Stomach (tissue), 9 donors: Measurements from ENCODE around the gene KLHDC10. TPM values are rescaled to one million over a fixed set of nuclear protein-coding genes. Genes with fewer than 3 reads are reported as not detected.
"Not testable (repeated sequence)": the region's sequence is repeated elsewhere in the genome, so short reads cannot be mapped to it uniquely, and the experiment has no call there.

ENCODE experiments used
- DNase-seq, 2 donors: peaks; one replicate each; pipeline versions ENCODE4 v3.0.0 to v3.0.0-alpha.2; 2013 to 2019
- H3K27ac ChIP-seq, 5 donors: fragments of 200-600 bp in 4 of 5; sonication (generic) in 4 of 5; one replicate each; pipeline ENCODE4 v1.5.1; 2013 to 2019; ENCODE audit warnings: mild to moderate bottlenecking in 1 of 5, moderate library complexity in 1 of 5
- H3K27me3 ChIP-seq, 3 donors: fragments of 200-600 bp; sonication (generic); one replicate each; pipeline ENCODE4 v1.5.1; 2017 to 2019; ENCODE audit warnings: mixed run types in 1 of 3
- H3K36me3 ChIP-seq, 4 donors: fragments of 200-600 bp; sonication (generic); 1 replicate in 3 of 4; 2 replicates in 1 of 4; pipeline ENCODE4 v1.5.1; 2016 to 2019
- H3K4me1 ChIP-seq, 4 donors: fragments of 200-600 bp; sonication (generic); one replicate each; pipeline ENCODE4 v1.5.1; 2016 to 2019
- H3K4me3 ChIP-seq, 4 donors: fragments of 200-600 bp; sonication (generic) in 3 of 4; one replicate each; pipeline ENCODE4 v1.5.1; 2016 to 2019; ENCODE audit warnings: mild to moderate bottlenecking in 1 of 4
- H3K9me3 ChIP-seq, 4 donors: fragments of 200-600 bp; sonication (generic); one replicate each; pipeline ENCODE4 v1.5.1; 2016 to 2019
- EP300 ChIP-seq: sonication (generic); formaldehyde crosslinking; IDR thresholded peaks from one replicate; pipeline ENCODE4 v1.6.1; 2017; ENCODE audit warnings: antibody characterized with exemption
- POLR2A ChIP-seq, 4 donors: fragments of 450-650 bp; IDR thresholded peaks; one replicate each; pipeline ENCODE4 v1.6.1; 2016; ENCODE audit warnings: antibody characterized with exemption in 4 of 4, control low read depth in 2 of 4, mild to moderate bottlenecking in 1 of 4, moderate library complexity in 1 of 4
- POLR2AphosphoS5 ChIP-seq, 3 donors: sonication (generic); formaldehyde crosslinking; IDR thresholded peaks; one replicate each; pipeline ENCODE4 v1.6.1; 2016; ENCODE audit warnings: antibody characterized with exemption in 3 of 3
- WGBS, 5 donors: extraction: QIAGEN DNeasy Blood & Tissue Kit in 3 of 5; methylation state at CpG; one replicate each; pipeline versions ENCODE4 v1.1.5 to v1.1.7; 2013 to 2018; 5-methylcytosine and 5-hydroxymethylcytosine counted together
- intact Hi-C: fragments of 100-400 bp; cut with DNase I; formaldehyde crosslinking; loops from one replicate; pipeline ENCODE4 v1.15.1; 2023; ENCODE audit warnings: low total_unique reads
- polyA plus RNA-seq, 3 donors: library from polyadenylated mRNA; stranded (reverse); fragments of 200-250 nt; gene quantifications; one replicate each; pipeline ENCODE4 v1.2.3, GENCODE V29; 2013
- total RNA-seq, 5 donors: library from RNA; depleted of rRNA; stranded (reverse); fragments of >200 nt; gene quantifications; one replicate each; pipeline versions ENCODE4 v1.1.0 to v1.2.3, GENCODE V29; 2014 to 2016
- TF ChIP-seq, protein P1 (sequence below), 7 experiments: fragments of 450-650 bp in 4 of 7; fragments of 200-600 bp in 3 of 7; sonication (generic) in 3 of 7; IDR thresholded peaks; one replicate each; pipeline ENCODE4 v1.5.1; 2016 to 2019; ENCODE audit warnings: antibody characterized with exemption in 7 of 7, control low read depth in 2 of 7, mild to moderate bottlenecking in 1 of 7
- donor health status: healthy with polysubstance abuse.
- donor health status: Bipolar disorder and iron deficiency.
- donor health status: healthy.

The KLHDC10 gene
- total and polyA plus RNA-seq, 8 donors: 5.8 to 49.0 (median 22.5) TPM

DNA sequence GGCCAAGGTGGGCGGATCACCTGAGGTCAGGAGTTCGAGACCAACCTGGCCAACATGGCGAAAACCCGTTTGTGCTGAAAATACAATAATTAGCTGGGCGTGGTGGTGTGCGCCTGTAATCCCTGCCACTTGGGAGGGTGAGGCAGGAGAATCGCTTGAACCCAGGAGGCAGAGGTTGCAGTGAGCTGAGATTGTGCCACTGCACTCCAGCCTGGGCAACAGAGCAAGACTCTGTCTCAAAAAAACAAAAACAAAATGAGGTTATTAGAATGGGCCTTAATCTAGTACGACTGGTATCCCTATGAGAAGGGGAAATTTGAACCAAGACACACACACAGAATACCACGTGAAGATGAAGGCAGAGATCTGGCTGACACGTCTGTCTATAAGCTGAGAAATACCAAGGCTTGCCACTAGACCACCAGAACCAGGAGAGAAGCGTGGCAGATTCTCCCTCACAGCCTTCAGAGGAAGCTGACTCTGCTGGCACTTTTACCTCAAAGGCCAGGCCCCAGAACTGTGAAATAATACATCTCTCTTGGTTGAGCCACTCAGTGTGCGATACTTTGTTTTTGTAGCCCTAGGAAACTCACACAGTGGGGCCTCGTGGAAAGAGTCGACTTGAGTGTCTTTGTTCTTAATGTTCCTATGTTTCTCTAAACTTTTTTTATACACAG, 75.2 kb downstream of the KLHDC10 start:
- TF ChIP-seq POLR2A (IDR thresholded peaks at IDR 0.05) (no peak), EP300 (no peak), POLR2AphosphoS5 (IDR thresholded peaks at IDR 0.05) (no peak)
- TF ChIP-seq, protein P1, sequence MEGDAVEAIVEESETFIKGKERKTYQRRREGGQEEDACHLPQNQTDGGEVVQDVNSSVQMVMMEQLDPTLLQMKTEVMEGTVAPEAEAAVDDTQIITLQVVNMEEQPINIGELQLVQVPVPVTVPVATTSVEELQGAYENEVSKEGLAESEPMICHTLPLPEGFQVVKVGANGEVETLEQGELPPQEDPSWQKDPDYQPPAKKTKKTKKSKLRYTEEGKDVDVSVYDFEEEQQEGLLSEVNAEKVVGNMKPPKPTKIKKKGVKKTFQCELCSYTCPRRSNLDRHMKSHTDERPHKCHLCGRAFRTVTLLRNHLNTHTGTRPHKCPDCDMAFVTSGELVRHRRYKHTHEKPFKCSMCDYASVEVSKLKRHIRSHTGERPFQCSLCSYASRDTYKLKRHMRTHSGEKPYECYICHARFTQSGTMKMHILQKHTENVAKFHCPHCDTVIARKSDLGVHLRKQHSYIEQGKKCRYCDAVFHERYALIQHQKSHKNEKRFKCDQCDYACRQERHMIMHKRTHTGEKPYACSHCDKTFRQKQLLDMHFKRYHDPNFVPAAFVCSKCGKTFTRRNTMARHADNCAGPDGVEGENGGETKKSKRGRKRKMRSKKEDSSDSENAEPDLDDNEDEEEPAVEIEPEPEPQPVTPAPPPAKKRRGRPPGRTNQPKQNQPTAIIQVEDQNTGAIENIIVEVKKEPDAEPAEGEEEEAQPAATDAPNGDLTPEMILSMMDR (IDR thresholded peaks at IDR 0.05): no peak
- Histone ChIP-seq H3K9me3 (no peaks in the 10 kb centered on the region), H3K4me3 (no peak overlapping the region), H3K36me3 (no peaks in the 10 kb centered on the region), H3K27me3 (no peaks in the 10 kb centered on the region), H3K4me1 (peaks cover 0 to 27% (median 22%) of the 10 kb centered on the region in 4 donors), H3K27ac (no peak overlapping the region)
- intact Hi-C loops: no loop called here
- WGBS, 5 donors: 85 to 90% (median 87%) methylated on average over 14 of the region's 14 CpGs
- DNase-seq: no peak

DNA sequence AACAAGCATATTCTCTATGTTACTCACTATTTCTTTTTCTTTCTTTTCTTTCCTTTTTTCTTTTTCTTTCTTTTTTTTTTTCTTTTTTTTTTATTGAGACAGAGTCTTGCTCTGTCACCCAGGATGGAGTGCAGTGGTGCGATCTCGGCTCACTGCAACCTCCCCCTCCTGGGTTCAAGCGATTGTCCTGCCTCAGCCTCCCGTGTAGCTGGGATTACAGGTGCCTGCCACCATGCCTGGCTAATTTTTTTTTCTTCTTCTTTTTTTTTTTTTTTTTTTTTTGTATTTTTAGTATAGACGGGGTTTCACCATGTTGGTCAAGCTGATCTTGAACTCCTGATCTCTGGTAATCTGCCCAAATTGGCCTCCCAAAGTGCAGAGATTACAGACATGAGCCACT, 75.8 kb downstream of the KLHDC10 start:
- H3K9me3 ChIP-seq, H3K27ac ChIP-seq, H3K27me3 ChIP-seq, DNase-seq, intact Hi-C loops, H3K36me3 ChIP-seq, H3K4me3 ChIP-seq: not testable (repeated sequence)
- 90 to 96% (median 93%) methylated on average over 5 of the region's 5 CpGs for WGBS, 5 donors
- peaks cover 0 to 21% (median 16%) of the 10 kb centered on the region in 4 donors for H3K4me1 ChIP-seq

GRCh38 chr7:130146693-130147405, 76.5 kb downstream of the KLHDC10 start:
- H3K27ac ChIP-seq: no peak overlapping the region
- H3K27me3 ChIP-seq: no peaks in the 10 kb centered on the region
- no peak overlapping the region for H3K4me3 ChIP-seq
- WGBS, 5 donors: 94 to 98% (median 96%) methylated on average over 9 of the region's 9 CpGs
- H3K36me3 ChIP-seq: no peaks in the 10 kb centered on the region
- TF ChIP-seq, protein P1 (IDR thresholded peaks at IDR 0.05): no peak
- no peak for TF ChIP-seq EP300
- TF ChIP-seq POLR2A (IDR thresholded peaks at IDR 0.05): no peak
- no peak for TF ChIP-seq POLR2AphosphoS5 (IDR thresholded peaks at IDR 0.05)
- intact Hi-C loops: no loop called here
- DNase-seq: no peak
- no peaks in the 10 kb centered on the region for H3K9me3 ChIP-seq
- H3K4me1 ChIP-seq: peaks cover 0 to 14% (median 9%) of the 10 kb centered on the region in 4 donors

- 94 to 98% (median 97%) methylated on average over 11 to 14 of the region's 14 CpGs for WGBS, 5 donors
- Histone ChIP-seq H3K36me3 (no peaks in the 10 kb centered on the region), H3K27me3 (no peaks in the 10 kb centered on the region), H3K4me1 (peaks cover 0 to 8% (median 4%) of the 10 kb centered on the region in 4 donors), H3K4me3 (no peak overlapping the region), H3K9me3 (no peaks in the 10 kb centered on the region), H3K27ac (no peak overlapping the region)
- TF ChIP-seq POLR2AphosphoS5 (IDR thresholded peaks at IDR 0.05): no peak
- TF ChIP-seq, protein P1 (IDR thresholded peaks at IDR 0.05): no peak
- TF ChIP-seq POLR2A (IDR thresholded peaks at IDR 0.05): no peak
- no peak for DNase-seq
- intact Hi-C loops: no loop called here
Observed at GRCh38 chr7:130147710-130148325, 77.5 kb downstream of the KLHDC10 start.
